Smooth muscle cell of the brain vasculature (primary cell): ENCODE results near the gene ATP8B3.

ENCODE experiments used
- DNase-seq: peaks from one replicate; pipeline ENCODE4 v3.0.0-alpha.2; 2012; ENCODE audit warnings: low read depth, low spot score

The ATP8B3 gene

DNA sequence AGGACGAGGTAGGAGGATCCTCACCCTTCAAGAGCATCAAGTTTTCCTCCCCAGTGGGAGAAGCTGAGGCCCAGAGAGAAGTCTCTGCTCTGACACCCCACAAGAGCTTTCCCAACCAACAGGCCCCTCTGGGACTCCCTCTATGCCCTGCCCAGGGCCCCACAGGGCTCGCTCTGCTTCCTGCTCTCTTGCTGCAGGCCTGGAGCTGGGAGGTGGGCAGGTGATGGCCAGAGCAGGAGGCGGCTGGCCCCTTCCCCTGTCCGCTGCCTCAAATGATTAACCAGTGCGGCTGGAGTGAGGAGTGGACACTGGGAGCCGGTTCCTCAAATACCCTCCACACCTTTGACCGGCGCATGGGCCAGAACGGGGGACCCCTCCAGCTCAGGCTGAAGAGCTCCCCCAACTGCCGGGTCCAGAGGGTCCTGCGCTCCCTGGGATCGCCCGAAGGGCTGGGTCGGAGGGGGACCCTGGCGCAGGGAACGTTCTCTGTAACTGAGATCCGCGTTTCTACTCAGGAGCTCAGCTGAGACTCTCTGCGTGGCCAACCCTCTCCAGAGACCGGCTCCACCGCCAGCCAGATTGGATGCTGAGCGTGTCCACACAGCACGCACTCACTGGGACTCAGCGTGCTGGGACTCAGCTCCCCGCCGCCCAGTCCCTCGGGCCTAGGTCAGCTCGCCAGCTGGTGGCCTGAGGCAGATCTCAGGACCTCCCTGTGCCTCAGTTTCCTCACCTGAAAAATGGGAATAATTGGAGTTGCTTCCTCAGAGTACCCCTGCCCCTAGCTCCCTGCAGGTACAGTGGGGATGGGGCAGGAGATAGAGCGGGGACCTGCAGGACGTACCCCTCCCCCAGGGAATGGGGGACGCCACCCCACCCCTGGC lies 65.4 kb downstream of the ATP8B3 start:
- no peak for DNase-seq

DNA sequence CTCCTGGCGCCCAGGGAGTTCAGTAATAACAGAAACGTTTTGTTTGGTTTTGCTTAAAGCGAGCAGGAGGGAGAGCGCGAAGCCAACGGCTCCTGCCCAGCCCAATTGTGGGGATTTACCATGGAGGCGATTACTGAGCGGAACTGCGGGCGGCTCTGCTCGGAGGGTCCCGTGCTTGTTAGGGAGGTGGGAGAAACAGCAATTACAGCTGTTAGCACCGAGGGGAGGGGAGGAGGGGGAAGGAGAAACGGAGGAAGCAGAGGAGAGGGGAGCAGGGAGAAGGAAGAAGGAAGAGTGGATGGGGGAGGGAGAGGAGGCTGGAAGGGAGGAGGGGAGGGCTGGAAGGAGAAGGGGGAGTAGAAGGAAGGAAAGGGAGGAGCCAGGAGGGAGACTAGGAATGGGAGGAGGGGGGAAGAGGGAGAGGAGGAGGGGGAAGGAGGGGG lies 66.5 kb downstream of the ATP8B3 start:
- no peak for DNase-seq

DNA sequence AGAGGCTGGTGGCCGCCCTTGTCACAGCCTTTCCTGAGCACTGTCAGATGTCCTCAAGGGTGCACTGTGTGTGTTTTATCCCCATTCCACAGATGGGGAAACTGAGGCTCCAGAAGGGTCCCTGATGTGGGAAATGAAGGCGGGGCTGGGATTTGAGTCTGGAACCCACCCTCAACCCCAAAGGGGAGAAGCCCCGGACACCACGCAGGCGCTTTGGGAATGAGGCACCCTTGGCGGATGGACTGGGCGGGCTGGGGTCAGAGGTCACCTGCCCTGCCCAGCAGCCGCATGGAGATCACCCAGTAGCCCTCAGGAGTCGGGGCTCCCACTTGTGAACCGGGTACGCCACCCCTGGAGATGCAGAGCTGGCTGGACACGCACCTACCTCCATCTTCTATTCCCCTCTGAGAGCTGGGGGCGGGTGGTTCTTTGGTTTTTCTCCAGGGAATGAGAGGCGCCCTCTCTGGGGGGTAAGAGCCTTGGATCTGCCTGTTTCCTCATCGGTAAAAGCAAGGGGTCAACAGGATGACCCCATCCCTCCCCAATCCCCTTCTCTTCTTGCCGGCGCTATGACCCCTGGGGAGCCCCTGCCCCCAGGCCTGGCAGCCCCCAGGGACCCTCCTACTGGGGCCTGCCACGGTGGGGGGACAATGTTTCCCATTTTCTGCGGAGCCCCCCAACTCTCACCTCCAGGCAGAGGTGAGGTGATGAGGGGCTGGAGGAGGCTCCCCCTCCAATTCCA lies 67.1 kb downstream of the ATP8B3 start:
- DNase-seq: no peak

DNA sequence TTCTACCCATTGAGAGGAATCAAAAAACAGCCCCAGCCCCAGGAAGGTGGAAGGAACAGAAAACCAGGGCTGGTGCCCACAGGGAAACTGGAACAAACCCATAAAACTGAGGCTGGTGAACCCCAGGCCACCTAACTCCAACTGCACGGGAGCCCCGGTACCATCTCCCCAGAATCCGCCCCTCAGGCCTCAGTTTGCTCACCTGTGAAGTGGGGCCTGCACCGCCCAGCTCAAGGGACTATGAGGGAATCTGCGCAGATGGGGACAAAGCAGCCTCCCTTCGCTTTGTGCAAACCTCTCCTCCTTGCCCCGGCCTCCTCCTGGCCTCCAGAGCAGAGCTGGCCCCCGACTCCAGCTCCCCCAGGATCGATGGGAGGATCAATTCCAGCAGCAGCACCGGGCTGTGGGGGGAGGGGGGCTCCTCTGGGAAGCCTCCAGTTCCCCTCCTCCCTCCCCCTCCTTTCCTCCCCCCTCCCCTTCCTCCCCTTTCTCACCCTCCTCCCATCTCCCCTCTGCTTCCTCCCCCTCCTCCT lies 67.9 kb downstream of the ATP8B3 start:
- DNase-seq: no peak

DNA sequence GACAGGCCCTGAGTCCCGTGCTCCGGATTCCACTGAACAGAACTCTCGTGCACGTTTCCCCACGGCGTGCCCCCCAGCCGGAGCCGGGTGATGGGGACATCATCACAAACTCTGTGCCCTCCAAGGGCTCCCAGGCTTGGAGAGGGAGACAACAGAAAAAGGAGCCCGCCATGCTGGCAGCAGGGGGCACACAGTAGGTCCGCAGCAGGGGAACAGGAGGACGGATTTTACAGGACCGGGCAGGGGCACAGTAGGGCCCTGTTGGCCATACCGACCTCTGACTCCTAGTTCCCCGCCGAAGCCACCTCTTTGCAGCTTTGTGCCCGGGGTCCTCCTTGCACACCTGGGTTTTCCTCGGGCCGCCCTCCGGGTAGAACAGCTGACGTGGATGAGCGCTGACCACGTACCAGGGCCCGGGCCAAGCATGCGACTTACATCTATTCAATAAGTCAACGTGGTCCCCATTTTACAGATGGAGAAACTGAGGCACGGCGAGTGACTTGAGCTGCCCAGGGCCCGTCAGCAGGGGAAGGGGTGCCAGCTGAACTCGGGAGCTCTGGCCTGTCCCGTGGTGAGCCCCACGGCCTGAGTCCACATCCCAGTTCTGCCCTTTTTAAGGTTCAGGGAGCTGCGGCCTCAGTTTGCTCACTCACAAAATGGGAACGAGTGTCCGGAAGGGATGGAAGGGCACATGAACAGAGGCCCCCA lies 68.9 kb downstream of the ATP8B3 start:
- DNase-seq: no peak

DNA sequence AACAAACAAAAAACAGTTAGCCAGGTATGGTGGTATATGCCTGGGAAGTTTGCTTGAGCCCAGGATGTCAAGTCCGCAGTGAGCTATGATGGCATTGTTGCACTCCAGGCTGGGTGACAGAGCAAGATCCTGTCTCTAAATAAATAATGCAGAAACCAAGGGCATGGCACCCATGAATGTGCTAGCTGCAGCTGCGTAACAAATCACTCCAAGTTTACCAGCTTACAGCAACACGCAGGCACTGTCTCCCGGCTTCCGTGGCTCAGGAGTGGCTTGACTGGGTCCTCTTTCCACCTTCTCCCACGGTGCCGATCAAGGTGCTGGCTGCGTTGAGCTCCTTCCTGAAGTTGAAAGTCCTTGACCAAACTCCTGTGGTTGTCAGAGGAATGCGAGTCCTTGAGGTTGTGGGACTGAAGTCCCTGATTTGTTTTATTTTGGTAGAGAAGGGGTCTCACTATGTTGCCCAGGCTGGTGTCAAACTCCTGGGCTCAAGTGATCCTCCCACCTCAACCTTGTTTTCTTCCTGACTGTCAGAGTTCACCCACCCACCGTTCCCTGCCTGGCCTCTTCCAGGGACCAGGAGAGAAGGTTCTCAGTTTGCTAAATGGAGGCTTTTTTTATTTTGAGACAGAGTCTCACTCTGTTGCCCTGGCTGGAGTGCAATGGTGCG lies 72.0 kb downstream of the ATP8B3 start:
- no peak for DNase-seq

DNA sequence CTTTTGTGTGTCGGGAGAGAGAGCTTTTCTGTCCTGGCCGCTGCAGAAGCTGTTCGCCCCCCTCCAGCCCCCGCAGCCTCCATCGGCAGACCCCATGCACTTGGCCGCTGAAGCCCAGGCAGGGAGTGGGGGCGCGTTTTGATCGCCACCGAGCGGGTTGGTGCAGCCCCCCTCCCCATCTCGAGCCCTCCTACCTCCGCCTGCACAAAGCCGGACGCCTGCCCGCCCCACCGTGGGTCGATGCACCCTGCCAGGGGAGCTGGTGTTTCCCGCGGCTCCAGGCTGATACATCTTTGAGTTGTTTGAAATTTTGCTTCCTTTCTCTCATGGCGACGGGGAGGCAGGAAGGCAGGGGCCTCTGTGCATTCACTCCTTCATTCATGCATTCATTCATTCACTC lies 75.1 kb downstream of the ATP8B3 start:
- DNase-seq: no peak

DNA sequence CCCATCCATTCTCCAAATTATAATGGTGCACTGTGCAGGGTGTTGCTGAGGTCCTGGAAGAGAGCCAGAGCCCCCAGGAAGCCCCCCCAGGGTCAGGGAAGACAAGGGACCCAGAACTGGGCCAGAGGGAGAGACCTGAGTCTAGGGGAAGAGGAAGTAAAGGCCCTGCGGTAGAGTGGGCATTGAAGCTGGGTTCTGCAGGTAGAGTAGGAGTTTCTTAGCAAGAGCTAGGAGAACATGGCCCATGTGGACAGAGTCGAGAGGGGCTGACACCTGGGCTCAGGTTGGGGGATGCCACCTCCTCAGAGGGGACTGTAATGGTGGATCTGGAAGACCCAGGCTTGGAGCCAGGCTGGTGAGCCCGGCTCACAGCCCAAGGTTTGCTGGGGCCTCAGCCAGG lies 75.8 kb downstream of the ATP8B3 start:
- DNase-seq: no peak

DNA sequence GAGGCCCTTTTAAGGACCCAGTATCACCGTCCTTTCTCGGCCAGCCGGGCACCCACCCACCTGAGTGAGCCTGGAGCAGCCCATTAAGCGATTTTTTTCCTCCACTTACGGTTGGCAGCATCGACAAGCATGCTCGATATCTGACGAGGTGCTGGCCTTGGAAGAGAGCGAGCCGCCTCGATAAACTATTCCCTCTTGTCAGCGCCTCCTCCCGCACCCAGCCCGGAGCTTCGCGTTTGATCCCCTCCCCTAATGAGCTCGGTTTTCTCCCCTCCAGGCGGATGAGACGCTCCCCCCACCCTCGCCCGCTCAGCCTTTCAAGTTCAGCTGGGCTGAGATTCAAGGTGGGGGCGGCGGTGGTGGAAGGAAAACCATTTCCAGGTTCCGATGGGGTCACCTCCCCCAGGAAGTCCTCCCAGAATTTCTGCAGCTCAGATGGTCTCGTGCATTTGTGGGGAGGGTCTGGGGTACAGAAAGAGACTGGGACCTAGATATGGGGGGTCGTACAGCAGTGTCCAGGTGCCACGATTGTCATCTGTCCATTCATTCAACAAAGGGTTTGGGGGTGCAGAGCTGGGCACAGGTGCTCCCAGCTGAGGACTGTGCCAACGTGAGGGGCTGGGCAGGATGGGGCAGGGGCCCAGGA lies 77.6 kb downstream of the ATP8B3 start:
- no peak for DNase-seq
